Activated CD4-positive, alpha-beta memory T cell treated with anti-CD3 and anti-CD28 coated beads, Interleukin-2, amount 10 ng/mL, durations not matched to agents 7 days and 5 days (primary cell): ENCODE data around the gene MLC1. TPM values are rescaled to one million over a fixed set of nuclear protein-coding genes. Genes with fewer than 3 reads are reported as not detected.

ENCODE experiments used
- CTCF ChIA-PET: fragments of 350-600 bp; sonication (Branson Sonifier 250); formaldehyde crosslinking; loops from one replicate; lab custom pipeline; 2021; ENCODE audit warnings: antibody characterized with exemption, inconsistent platforms; lab: Charles Lee
- POLR2A ChIA-PET: fragments of 350-600 bp; sonication (Branson Sonifier 250); formaldehyde crosslinking; loops from one replicate; lab custom pipeline; 2021; ENCODE audit warnings: antibody characterized with exemption; lab: Charles Lee
- DNase-seq: peaks from one replicate; pipeline ENCODE4 v3.0.0-alpha.2; 2020
- H3K27ac Mint-ChIP-seq: one replicate; pipeline ENCODE4 v1.8.0; 2021; ENCODE audit warnings: mild to moderate bottlenecking, mixed read lengths
- H3K27me3 Mint-ChIP-seq: one replicate; pipeline ENCODE4 v1.8.0; 2021; ENCODE audit warnings: mixed read lengths
- H3K36me3 Mint-ChIP-seq: one replicate; pipeline ENCODE4 v1.8.0; 2021; ENCODE audit warnings: low read depth, mixed read lengths
- H3K4me1 Mint-ChIP-seq: one replicate; pipeline ENCODE4 v1.8.0; 2021; ENCODE audit warnings: mixed read lengths
- H3K4me3 Mint-ChIP-seq: one replicate; pipeline ENCODE4 v1.8.0; 2021; ENCODE audit warnings: mild to moderate bottlenecking, mixed read lengths
- H3K9me3 Mint-ChIP-seq: one replicate; pipeline ENCODE4 v1.8.0; 2021; ENCODE audit warnings: mixed read lengths
- total RNA-seq, 2 experiments: library from RNA; stranded (reverse); gene quantifications; one replicate each; pipeline ENCODE4 v1.2.3, GENCODE V29; 2021

Gene MLC1
- total RNA-seq, 2 experiments from 2014 or later = 0.30 to 0.50 TPM

DNA sequence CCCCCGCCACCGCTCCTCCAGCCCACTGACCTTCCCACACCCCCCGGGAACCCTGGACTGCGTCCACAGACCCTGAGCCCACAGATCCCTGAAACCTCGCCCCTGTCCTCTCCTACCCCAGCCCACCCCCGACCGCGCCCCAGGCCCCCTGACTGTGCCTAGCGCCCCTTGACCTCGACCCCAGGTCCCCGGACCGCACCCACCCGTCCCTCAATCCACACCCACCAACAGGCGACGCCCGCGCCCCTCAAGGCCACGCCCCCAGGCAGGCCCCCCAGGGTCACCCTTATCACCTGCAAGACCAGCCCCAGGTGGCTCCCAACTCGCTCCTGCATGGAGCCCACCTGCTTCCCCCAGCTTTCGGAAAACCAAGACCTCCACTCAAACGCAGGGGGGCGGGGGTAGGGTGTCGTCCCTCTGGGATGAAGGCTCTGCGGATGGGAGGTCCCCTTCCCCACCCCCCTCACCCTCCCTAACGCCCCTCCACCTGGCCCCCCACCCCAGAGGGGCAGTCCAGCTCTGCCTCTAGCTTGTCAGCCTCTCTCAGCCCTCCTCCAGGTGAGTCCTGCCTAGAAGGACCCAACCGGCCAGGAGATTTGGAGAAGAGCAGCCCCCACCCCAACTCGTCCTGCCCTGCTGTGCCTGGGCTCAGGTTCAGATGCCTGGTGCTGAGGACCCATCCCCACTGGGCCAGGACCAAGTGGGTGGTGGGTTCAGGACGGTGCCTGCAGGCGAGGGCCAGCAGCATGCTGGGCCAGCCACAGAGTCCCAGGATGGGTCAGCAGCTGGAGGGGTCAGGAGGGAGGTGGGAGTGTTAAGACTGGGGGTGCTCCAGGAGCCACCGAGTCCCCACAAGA is 69.5 kb downstream of the MLC1 start:
- DNase-seq = no peak
- H3K9me3 Mint-ChIP-seq = no peaks in the 10 kb centered on the region
- CTCF ChIA-PET = no interaction called here
- H3K36me3 Mint-ChIP-seq = no peaks in the 10 kb centered on the region
- no peak overlapping the region for H3K4me3 Mint-ChIP-seq
- H3K27me3 Mint-ChIP-seq = peaks cover 16% of the 10 kb centered on the region
- POLR2A ChIA-PET = no interaction called here
- H3K4me1 Mint-ChIP-seq = peaks cover 49% of the 10 kb centered on the region
- H3K27ac Mint-ChIP-seq = no peak overlapping the region

DNA sequence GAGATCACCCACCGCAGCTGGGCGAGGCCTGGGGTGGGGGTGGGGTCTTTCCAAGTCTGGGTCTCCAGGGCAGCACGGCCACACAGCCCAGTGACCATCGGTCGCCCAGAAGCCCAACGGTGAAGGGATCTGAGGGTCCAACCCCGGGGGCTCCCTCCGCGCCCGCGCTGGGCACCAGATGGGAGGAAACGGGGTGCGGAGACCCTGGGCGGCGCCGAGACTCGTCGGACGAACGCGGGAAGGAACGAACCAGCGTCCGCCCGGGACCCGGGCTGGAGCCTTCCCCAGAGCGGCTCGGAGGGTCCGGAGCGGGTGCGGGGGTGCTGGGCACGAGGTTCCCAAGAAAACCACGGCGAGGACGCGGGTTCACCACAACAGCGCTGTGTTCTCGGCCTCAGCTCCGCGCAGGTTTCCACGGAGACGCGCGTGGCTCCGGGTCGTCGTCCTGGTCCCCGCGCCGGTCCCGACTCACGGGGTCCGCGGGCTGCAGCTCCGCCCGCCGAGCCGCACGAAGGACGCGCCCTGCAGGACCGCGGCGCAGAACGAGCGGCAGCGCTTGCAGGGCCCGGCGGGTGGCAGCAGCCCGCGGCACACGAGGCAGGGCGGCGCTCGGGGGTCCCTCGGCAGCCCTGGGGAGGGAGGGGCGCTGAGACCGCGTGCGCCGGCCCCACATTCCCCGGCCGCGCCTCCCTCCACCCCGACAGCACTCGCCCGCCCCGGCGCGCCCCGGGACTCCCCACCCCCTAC is 70.4 kb downstream of the MLC1 start:
- no peaks in the 10 kb centered on the region for H3K9me3 Mint-ChIP-seq
- peaks cover 17% of the 10 kb centered on the region for H3K27me3 Mint-ChIP-seq

DNA sequence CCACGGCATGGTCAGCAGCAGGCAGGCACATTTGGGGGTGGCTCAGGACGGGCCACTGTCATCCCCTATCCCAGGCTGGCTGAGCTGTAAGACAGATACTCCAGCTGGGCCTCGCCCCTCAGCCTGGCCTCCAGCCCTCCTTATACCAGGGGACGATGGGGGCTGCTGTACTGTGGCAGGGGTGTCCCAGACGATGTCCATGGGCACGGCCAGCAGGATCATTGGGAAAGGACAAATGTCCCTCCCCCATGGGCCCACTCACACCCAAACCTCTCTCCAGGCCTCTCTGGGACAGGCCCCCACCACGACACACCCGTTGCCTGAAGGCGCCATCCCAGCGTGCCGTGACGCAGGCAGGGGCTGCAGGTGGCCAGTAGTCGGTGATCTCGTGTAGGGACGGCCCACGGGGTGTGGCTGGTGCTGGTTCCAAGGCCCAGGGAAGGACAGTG is 71.1 kb downstream of the MLC1 start:
- H3K9me3 Mint-ChIP-seq = no peaks in the 10 kb centered on the region
- no peak for DNase-seq
- CTCF ChIA-PET = no interaction called here
- H3K4me3 Mint-ChIP-seq = no peak overlapping the region
- peaks cover 20% of the 10 kb centered on the region for H3K27me3 Mint-ChIP-seq
- H3K4me1 Mint-ChIP-seq = peaks cover 47% of the 10 kb centered on the region
- no peak overlapping the region for H3K27ac Mint-ChIP-seq
- POLR2A ChIA-PET = no interaction called here
- H3K36me3 Mint-ChIP-seq = no peaks in the 10 kb centered on the region

More for the DNA sequence above, 70.4 kb downstream of the MLC1 start:
- Mint-ChIP-seq H3K4me3 (no peak overlapping the region), H3K36me3 (no peaks in the 10 kb centered on the region), H3K4me1 (peaks cover 49% of the 10 kb centered on the region), H3K27ac (no peak overlapping the region)
- ChIA-PET CTCF (no interaction called here), POLR2A (no interaction called here)
- no peak for DNase-seq

GRCh38 chr22:50012211-50013181 is 72.7 kb downstream of the MLC1 start, which contains the start of gene IL17REL:
TSS of gene IL17REL (minus strand) at chr22:50012765. CDS start at chr22:50012646, 119 bp downstream.
- Mint-ChIP-seq H3K27me3 (peaks cover 19% of the 10 kb centered on the region), H3K4me1 (peaks cover 32% of the 10 kb centered on the region), H3K36me3 (no peaks in the 10 kb centered on the region), H3K4me3 (no peak within 1 kb of the TSS), H3K27ac (peak within 1 kb of the TSS; percentile 61), H3K9me3 (no peaks in the 10 kb centered on the region)
- ChIA-PET POLR2A (interaction anchor here (1.2 kb wide), 1 partner anchor 10 kb away, joined by 3 read pairs; no protein-coding TSS in a partner anchor), CTCF (no interaction called here)
- no peak for DNase-seq

- CTCF ChIA-PET = no interaction called here
Measured at GRCh38 chr22:50011447-50012210, 73.6 kb downstream of the MLC1 start.

GRCh38 chr22:50010676-50011446 is 74.4 kb downstream of the MLC1 start:
- no peak overlapping the region for H3K27ac Mint-ChIP-seq
- ChIA-PET CTCF (no interaction called here), POLR2A (interaction anchor here (1.2 kb wide), 1 partner anchor 9 kb away, joined by 3 read pairs; no protein-coding TSS in a partner anchor)
- H3K36me3 Mint-ChIP-seq = no peaks in the 10 kb centered on the region
- DNase-seq = no peak
- H3K4me1 Mint-ChIP-seq = peaks cover 15% of the 10 kb centered on the region
- no peak overlapping the region for H3K4me3 Mint-ChIP-seq
- no peaks in the 10 kb centered on the region for H3K9me3 Mint-ChIP-seq
- H3K27me3 Mint-ChIP-seq = peaks cover 19% of the 10 kb centered on the region

More at GRCh38 chr22:50011447-50012210, 73.6 kb downstream of the MLC1 start:
- Mint-ChIP-seq H3K36me3 (no peaks in the 10 kb centered on the region), H3K4me1 (peaks cover 23% of the 10 kb centered on the region), H3K9me3 (no peaks in the 10 kb centered on the region), H3K27ac (peak overlapping the region; percentile 61), H3K27me3 (peaks cover 19% of the 10 kb centered on the region), H3K4me3 (no peak overlapping the region)
- POLR2A ChIA-PET = interaction anchor here (1.2 kb wide), 1 partner anchor 9 kb away, joined by 3 read pairs; no protein-coding TSS in a partner anchor
- no peak for DNase-seq

DNA sequence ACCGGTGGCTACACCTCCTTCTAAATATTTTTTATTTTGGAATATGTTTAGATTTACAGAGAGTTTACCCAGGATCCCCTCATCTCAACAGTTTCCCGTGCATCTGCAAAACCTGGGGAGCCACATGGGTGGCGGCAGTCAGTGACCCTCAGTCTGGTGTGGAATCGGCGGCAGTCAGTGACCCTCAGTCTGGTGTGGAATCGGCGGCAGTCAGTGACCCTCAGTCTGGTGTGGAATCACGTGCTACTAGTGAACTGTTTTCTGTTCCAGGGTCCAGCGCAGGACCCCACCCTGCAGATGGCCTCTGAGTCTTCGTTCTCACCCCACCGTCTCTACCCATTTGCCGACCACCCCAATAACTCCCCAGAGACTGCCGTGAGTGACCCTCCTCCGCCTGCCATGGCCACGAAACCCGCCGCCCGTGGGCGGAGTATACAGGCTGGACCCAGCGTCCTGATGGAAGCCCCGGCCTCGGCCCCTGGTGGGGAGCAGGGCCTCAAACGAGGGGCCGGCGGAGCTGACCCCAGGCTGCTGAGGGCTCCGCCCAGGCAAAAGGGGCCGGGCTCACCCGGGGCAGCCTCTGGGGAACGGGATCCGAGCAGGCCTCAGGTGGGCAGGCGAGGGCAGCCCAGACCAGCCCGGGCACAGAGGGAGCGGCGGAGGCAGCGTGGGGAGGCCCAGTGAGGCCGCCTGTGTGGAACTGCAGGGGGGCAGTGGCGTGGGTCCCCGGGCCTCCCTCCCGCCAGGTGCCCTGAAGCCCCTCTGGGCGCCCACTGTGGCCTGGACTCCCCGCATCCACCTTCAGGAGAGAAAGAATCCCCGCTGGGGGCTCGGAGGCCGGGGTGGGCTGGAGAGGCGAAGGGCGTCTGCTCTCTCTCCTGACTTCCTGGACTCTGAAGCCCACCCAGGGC is 75.2 kb downstream of the MLC1 start:
- ChIA-PET CTCF (no interaction called here), POLR2A (no interaction called here)
- H3K27ac Mint-ChIP-seq = no peak overlapping the region
- peaks cover 21% of the 10 kb centered on the region for H3K27me3 Mint-ChIP-seq
- H3K36me3 Mint-ChIP-seq = no peaks in the 10 kb centered on the region
- H3K9me3 Mint-ChIP-seq = no peaks in the 10 kb centered on the region
- no peak overlapping the region for H3K4me3 Mint-ChIP-seq
- no peak for DNase-seq
- H3K4me1 Mint-ChIP-seq = peaks cover 16% of the 10 kb centered on the region

Other genes starting within 250 kb of the MLC1 start
- gene ZBED4, start 231.6 kb downstream of the MLC1 start, total RNA-seq = 10 to 100 TPM; 20.6 to 21.8 TPM
- 10 to 100 TPM; 14.7 to 20.6 TPM for gene ALG12, start 167.0 kb downstream of the MLC1 start, total RNA-seq
- gene CRELD2, start 166.8 kb downstream of the MLC1 start, total RNA-seq = 10 to 100 TPM; 50.0 to 51.2 TPM
- gene PIM3, start 124.7 kb downstream of the MLC1 start, total RNA-seq = 10 to 100 TPM; 60.1 to 62.3 TPM
- not detected for gene IL17REL, start 72.7 kb downstream of the MLC1 start, total RNA-seq
- not detected for gene TTLL8, start 27.1 kb downstream of the MLC1 start, total RNA-seq
- not detected for gene MOV10L1, start 4.6 kb upstream of the MLC1 start, total RNA-seq
- under 1 TPM; 0.83 to 0.88 TPM for gene PANX2, start 85.3 kb upstream of the MLC1 start, total RNA-seq
- 100 to 1,000 TPM; 136 to 138 TPM for gene TRABD, start 100.5 kb upstream of the MLC1 start, total RNA-seq
- 10 to 100 TPM; 21.5 TPM for gene SELENOO, start 115.6 kb upstream of the MLC1 start, total RNA-seq
- 10 to 100 TPM; 50.6 to 53.9 TPM for gene TUBGCP6, start 159.6 kb upstream of the MLC1 start, total RNA-seq
- 10 to 100 TPM; 83.7 to 90.0 TPM for gene HDAC10, start 165.8 kb upstream of the MLC1 start, total RNA-seq
- 1 to 10 TPM; 4.8 to 5.8 TPM for gene MAPK12, start 176.3 kb upstream of the MLC1 start, total RNA-seq
- 10 to 100 TPM; 13.4 to 14.2 TPM for gene MAPK11, start 185.0 kb upstream of the MLC1 start, total RNA-seq
- 10 to 100 TPM; 21.5 to 23.5 TPM for gene PLXNB2, start 222.2 kb upstream of the MLC1 start, total RNA-seq
- 1 to 10 TPM; 5.0 to 5.6 TPM for gene DENND6B, start 241.6 kb upstream of the MLC1 start, total RNA-seq